Panc1 (cell line): ENCODE measurements around the gene SMARCB1. TPM values are rescaled to one million over a fixed set of nuclear protein-coding genes. Genes with fewer than 3 reads are reported as not detected.

Experiments used
- ATAC-seq: fragments of 200-7000 bp; cut with Tn5 transposase; 2 replicates; pipeline ENCODE4 v1.9.1; 2020; ENCODE audit warnings: mild to moderate bottlenecking, moderate library complexity
- BruUV-seq: library from RNA; stranded (reverse); fragments of 400-500 nt; replicated peaks from 2 replicates; lab custom pipeline; 2021; lab: Mats Ljungman, UMichigan
- CTCF ChIA-PET: fragments of 300-600 bp; sonication (Branson Sonifier 250); formaldehyde crosslinking; loops from one replicate; lab custom pipeline; 2022; ENCODE audit warnings: antibody characterized with exemption; lab: Charles Lee
- POLR2A ChIA-PET: fragments of 300-600 bp; sonication (Branson Sonifier 250); formaldehyde crosslinking; loops from one replicate; lab custom pipeline; 2022; ENCODE audit warnings: antibody characterized with exemption; lab: Charles Lee
- DNase-seq: peaks from one replicate; pipeline ENCODE4 v3.0.0-alpha.2; 2010; ENCODE audit warnings: low read depth, low spot score
- H3K27ac ChIP-seq: 2 replicates; pipeline ENCODE4 v1.5.1; 2011; ENCODE audit warnings: mild to moderate bottlenecking, low read length, inconsistent platforms
- H3K27me3 ChIP-seq: fragments of 200-500 bp; sonication (Bioruptor generic); 2 replicates; pipeline ENCODE4 v1.6.0; 2014; ENCODE audit warnings: low read length, inconsistent platforms; ENCODE audit not compliant: control insufficient read depth, insufficient read depth
- H3K36me3 ChIP-seq: fragments of 200-500 bp; sonication (Bioruptor generic); 2 replicates; pipeline ENCODE4 v1.5.1; 2014; ENCODE audit warnings: inconsistent platforms, mild to moderate bottlenecking, low read length, moderate library complexity; ENCODE audit not compliant: control insufficient read depth, insufficient read depth
- H3K4me1 ChIP-seq: 2 replicates; pipeline ENCODE4 v1.5.1; 2011; ENCODE audit warnings: inconsistent platforms, mild to moderate bottlenecking, low read length, moderate library complexity; ENCODE audit not compliant: control insufficient read depth, insufficient read depth
- H3K4me3 ChIP-seq, 2 experiments: 2 replicates each; pipeline ENCODE4 v1.5.1; 2011 to 2012; ENCODE audit warnings: low read depth in 2 of 2, low read length in 2 of 2, mild to moderate bottlenecking in 2 of 2, inconsistent platforms in 1 of 2, moderate library complexity in 1 of 2
- H3K9me3 ChIP-seq: fragments of 200-500 bp; sonication (Bioruptor generic); 2 replicates; pipeline ENCODE4 v1.5.1; 2014; ENCODE audit warnings: low read depth, mild to moderate bottlenecking, inconsistent platforms, low read length, moderate library complexity; ENCODE audit not compliant: control insufficient read depth, insufficient read depth
- CTCF ChIP-seq: fragments of 450-650 bp; IDR thresholded peaks from 2 replicates; pipeline ENCODE4 v1.5.1; 2017; ENCODE audit warnings: mild to moderate bottlenecking
- POLR2AphosphoS5 ChIP-seq: IDR thresholded peaks from 2 replicates; pipeline ENCODE4 v1.6.1; 2012; ENCODE audit warnings: mild to moderate bottlenecking, low read depth, low read length, moderate library complexity
- REST ChIP-seq, 2 experiments: IDR thresholded peaks; 2 replicates each; pipeline ENCODE4 v1.6.1; 2011 to 2012; ENCODE audit warnings: low read depth in 2 of 2, control low read depth in 1 of 2, low read length in 1 of 2, mild to moderate bottlenecking in 1 of 2, moderate library complexity in 1 of 2; ENCODE audit not compliant: insufficient read depth in 1 of 2
- SIN3A ChIP-seq: IDR thresholded peaks from 2 replicates; pipeline ENCODE4 v1.6.1; 2012; ENCODE audit warnings: low read depth, mild to moderate bottlenecking, low read length, moderate library complexity, borderline replicate concordance; ENCODE audit not compliant: insufficient read depth
- TCF7L2 ChIP-seq: IDR thresholded peaks from 2 replicates; pipeline ENCODE4 v1.6.1; 2011; ENCODE audit warnings: mild to moderate bottlenecking, low read depth, low read length, inconsistent platforms
- in situ Hi-C: cut with HindIII; loops from 2 replicates; pipeline ENCODE4 v1.10.0; 2016; ENCODE audit warnings: low sequenced_read_pairs, low pct_unique_long_range_greater_than_20kb
- intact Hi-C: fragments of 100-400 bp; cut with micrococcal nuclease; formaldehyde crosslinking; loops from one replicate; pipeline ENCODE4 v1.10.0; 2022; ENCODE audit not compliant: unreplicated experiment
- total RNA-seq: library from RNA; stranded (reverse); gene quantifications from one replicate; pipeline ENCODE4 v1.2.1, GENCODE V29; 2021; ENCODE audit not compliant: unreplicated experiment

Gene SMARCB1
- total RNA-seq, 1 experiment from 2014 or later: 70.2 TPM

- H3K27ac ChIP-seq: no peak overlapping the region
- BruUV-seq: no TSS peak
- in situ Hi-C loops: no loop called here
Measured at GRCh38 chr22:23844739-23845202, 58.0 kb downstream of the SMARCB1 start.

GRCh38 chr22:23845265-23846080, 58.7 kb downstream of the SMARCB1 start:
- POLR2A ChIA-PET: no interaction called here
- ATAC-seq: no peak
- CTCF ChIA-PET: interaction anchor here (0.5 kb wide), 1 partner anchor 15 kb away, joined by 3 read pairs; no protein-coding TSS in a partner anchor
- Histone ChIP-seq H3K9me3 (no peaks in the 10 kb centered on the region), H3K27ac (no peak overlapping the region), H3K4me3 (no peak overlapping the region), H3K4me1 (no peaks in the 10 kb centered on the region; the same call in none of the 2 replicates), H3K27me3 (no peaks in the 10 kb centered on the region), H3K36me3 (no peaks in the 10 kb centered on the region)
- TF ChIP-seq CTCF (no peak), SIN3A (no peak), POLR2AphosphoS5 (no peak), REST (IDR thresholded peaks at IDR 0.05; ENCODE audit: insufficient read depth in 1 of 2, low read depth in 2 of 2, low read length in 1 of 2) (no peak), TCF7L2 (no peak)
- DNase-seq: no peak
- intact Hi-C loops: loop anchor here (10.0 kb wide), 2 partner anchors 71 to 221 kb away; partner anchors contain the start of gene MMP11
- BruUV-seq: no TSS peak
- in situ Hi-C loops: no loop called here

More at GRCh38 chr22:23844739-23845202, 58.0 kb downstream of the SMARCB1 start:
- POLR2A ChIA-PET: no interaction called here
- intact Hi-C loops: loop anchor here (10.0 kb wide), 2 partner anchors 70 to 220 kb away; partner anchors contain the start of gene MMP11
- Histone ChIP-seq H3K4me3 (no peak overlapping the region), H3K36me3 (no peaks in the 10 kb centered on the region), H3K27me3 (no peaks in the 10 kb centered on the region), H3K9me3 (no peaks in the 10 kb centered on the region), H3K4me1 (no peaks in the 10 kb centered on the region; the same call in 1 of the 2 replicates)
- DNase-seq (no peak), ATAC-seq (no peak)
- CTCF ChIA-PET: no interaction called here
- TF ChIP-seq TCF7L2: no peak
- no peak for TF ChIP-seq CTCF
- no peak for TF ChIP-seq POLR2AphosphoS5
